Adrenal gland (tissue), 5 donors: ENCODE data around the gene KIRREL3.

Experiments
- CTCF ChIP-seq, 6 experiments: fragments of 450-650 bp in 4 of 6; fragments of 200-600 bp in 2 of 6; sonication (generic) in 1 of 6; IDR thresholded peaks; 1 replicate in 5 of 6; 2 replicates in 1 of 6; pipeline versions ENCODE4 v1.5.1 to v1.8.0; 2016 to 2021; ENCODE audit warnings: antibody characterized with exemption in 6 of 6, mild to moderate bottlenecking in 2 of 6, moderate library complexity in 1 of 6
- POLR2A ChIP-seq, 2 donors: fragments of 450-650 bp; IDR thresholded peaks; one replicate each; pipeline ENCODE4 v1.6.1; 2017; ENCODE audit warnings: antibody characterized with exemption in 2 of 2, mild to moderate bottlenecking in 2 of 2, moderate library complexity in 1 of 2
- donor health status: DM: no; HTN: no; CAD: no.

GRCh38 chr11:126886085-126886484 is 114.5 kb downstream of the KIRREL3 start:
- TF ChIP-seq POLR2A (IDR thresholded peaks at IDR 0.05) (no peak), CTCF (IDR thresholded peaks at IDR 0.05) (no peak)
